NB4 (cell line): ENCODE measurements around the gene DOCK8.

Source experiments
- CTCF ChIP-seq: IDR thresholded peaks from one replicate; pipeline ENCODE4 v1.5.1; 2012; ENCODE audit warnings: low read depth, low read length
- POLR2A ChIP-seq: IDR thresholded peaks from 2 replicates; pipeline ENCODE4 v1.6.1; 2011; ENCODE audit warnings: mild to moderate bottlenecking; ENCODE audit not compliant: insufficient read length; ENCODE audit errors: extremely low read depth

GRCh38 chr9:479304-479970, 264.8 kb downstream of the DOCK8 start:
- TF ChIP-seq CTCF (no peak), POLR2A (no peak)
